Osteocyte (in vitro differentiated cells): Measurements from ENCODE around the gene SHOX. TPM values are rescaled to one million over a fixed set of nuclear protein-coding genes. Genes with fewer than 3 reads are reported as not detected.

Experiments
- DNase-seq: peaks from one replicate; pipeline ENCODE4 v3.0.0; 2021; ENCODE audit warnings: mixed read lengths; ENCODE audit not compliant: unreplicated experiment; ENCODE audit errors: extremely low spot score
- H3K27ac Mint-ChIP-seq: one replicate; pipeline ENCODE4 v1.8.0; 2021; ENCODE audit warnings: mild to moderate bottlenecking, mixed read lengths; ENCODE audit not compliant: unreplicated experiment
- H3K27me3 Mint-ChIP-seq: one replicate; pipeline ENCODE4 v1.8.0; 2021; ENCODE audit warnings: mixed read lengths; ENCODE audit not compliant: unreplicated experiment
- H3K36me3 Mint-ChIP-seq: one replicate; pipeline ENCODE4 v1.8.0; 2021; ENCODE audit warnings: mixed read lengths; ENCODE audit not compliant: unreplicated experiment
- H3K4me1 Mint-ChIP-seq: one replicate; pipeline ENCODE4 v1.8.0; 2021; ENCODE audit warnings: mixed read lengths; ENCODE audit not compliant: unreplicated experiment
- H3K4me3 Mint-ChIP-seq: one replicate; pipeline ENCODE4 v1.8.0; 2021; ENCODE audit warnings: mild to moderate bottlenecking, moderate library complexity, mixed read lengths; ENCODE audit not compliant: unreplicated experiment
- H3K9me3 Mint-ChIP-seq: one replicate; pipeline ENCODE4 v1.8.0; 2021; ENCODE audit warnings: mixed read lengths; ENCODE audit not compliant: unreplicated experiment
- total RNA-seq: library from RNA; stranded (reverse); gene quantifications from 2 replicates; pipeline ENCODE4 v1.2.1, GENCODE V29; 2021
- TF ChIP-seq, protein P1 (sequence below): fragments of 200-600 bp; sonication (generic); IDR thresholded peaks from 2 replicates; pipeline ENCODE4 v1.5.0; 2021; ENCODE audit warnings: antibody characterized with exemption, mild to moderate bottlenecking, moderate library complexity

SHOX gene
- total RNA-seq, 1 donor from 2014 or later = not detected

- TF ChIP-seq, protein P1, sequence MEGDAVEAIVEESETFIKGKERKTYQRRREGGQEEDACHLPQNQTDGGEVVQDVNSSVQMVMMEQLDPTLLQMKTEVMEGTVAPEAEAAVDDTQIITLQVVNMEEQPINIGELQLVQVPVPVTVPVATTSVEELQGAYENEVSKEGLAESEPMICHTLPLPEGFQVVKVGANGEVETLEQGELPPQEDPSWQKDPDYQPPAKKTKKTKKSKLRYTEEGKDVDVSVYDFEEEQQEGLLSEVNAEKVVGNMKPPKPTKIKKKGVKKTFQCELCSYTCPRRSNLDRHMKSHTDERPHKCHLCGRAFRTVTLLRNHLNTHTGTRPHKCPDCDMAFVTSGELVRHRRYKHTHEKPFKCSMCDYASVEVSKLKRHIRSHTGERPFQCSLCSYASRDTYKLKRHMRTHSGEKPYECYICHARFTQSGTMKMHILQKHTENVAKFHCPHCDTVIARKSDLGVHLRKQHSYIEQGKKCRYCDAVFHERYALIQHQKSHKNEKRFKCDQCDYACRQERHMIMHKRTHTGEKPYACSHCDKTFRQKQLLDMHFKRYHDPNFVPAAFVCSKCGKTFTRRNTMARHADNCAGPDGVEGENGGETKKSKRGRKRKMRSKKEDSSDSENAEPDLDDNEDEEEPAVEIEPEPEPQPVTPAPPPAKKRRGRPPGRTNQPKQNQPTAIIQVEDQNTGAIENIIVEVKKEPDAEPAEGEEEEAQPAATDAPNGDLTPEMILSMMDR = no peak
- no peak overlapping the region for H3K4me3 Mint-ChIP-seq
- peaks cover 22% of the 10 kb centered on the region for H3K9me3 Mint-ChIP-seq
- DNase-seq = no peak
- no peak overlapping the region for H3K27ac Mint-ChIP-seq
- no peaks in the 10 kb centered on the region for H3K36me3 Mint-ChIP-seq
- no peaks in the 10 kb centered on the region for H3K27me3 Mint-ChIP-seq
- H3K4me1 Mint-ChIP-seq = no peaks in the 10 kb centered on the region
Measured at GRCh38 chrX:685120-686032, 54.8 kb downstream of the SHOX start.

GRCh38 chrX:689983-690382 lies 59.4 kb downstream of the SHOX start:
- Mint-ChIP-seq H3K27ac (no peak overlapping the region), H3K4me3 (no peak overlapping the region)
- DNase-seq = no peak

GRCh38 chrX:694800-695199 lies 64.2 kb downstream of the SHOX start:
- no peak overlapping the region for H3K4me3 Mint-ChIP-seq
- H3K27me3 Mint-ChIP-seq = no peaks in the 10 kb centered on the region
- no peaks in the 10 kb centered on the region for H3K36me3 Mint-ChIP-seq
- DNase-seq = no peak
- peaks cover 13% of the 10 kb centered on the region for H3K9me3 Mint-ChIP-seq
- TF ChIP-seq, protein P1 = no peak
- H3K4me1 Mint-ChIP-seq = no peaks in the 10 kb centered on the region
- H3K27ac Mint-ChIP-seq = no peak overlapping the region

More at GRCh38 chrX:689983-690382, 59.4 kb downstream of the SHOX start:
- Mint-ChIP-seq H3K36me3 (no peaks in the 10 kb centered on the region), H3K9me3 (peaks cover 21% of the 10 kb centered on the region), H3K27me3 (no peaks in the 10 kb centered on the region), H3K4me1 (no peaks in the 10 kb centered on the region)
- TF ChIP-seq, protein P1 = no peak

- Mint-ChIP-seq H3K27me3 (no peaks in the 10 kb centered on the region), H3K27ac (no peak overlapping the region), H3K4me3 (no peak overlapping the region), H3K4me1 (no peaks in the 10 kb centered on the region), H3K36me3 (no peaks in the 10 kb centered on the region), H3K9me3 (peaks cover 23% of the 10 kb centered on the region)
- no peak for DNase-seq
- TF ChIP-seq, protein P1 = no peak
Measured at GRCh38 chrX:698206-698605, 67.6 kb downstream of the SHOX start.

- no peak for DNase-seq
- Mint-ChIP-seq H3K9me3 (peaks cover 26% of the 10 kb centered on the region), H3K36me3 (no peaks in the 10 kb centered on the region), H3K27me3 (no peaks in the 10 kb centered on the region), H3K4me1 (no peaks in the 10 kb centered on the region), H3K4me3 (no peak overlapping the region), H3K27ac (no peak overlapping the region)
- TF ChIP-seq, protein P1 = no peak
Measured at GRCh38 chrX:700936-701335, 70.3 kb downstream of the SHOX start.
